HG03025 (cell line): ENCODE data around the gene ZBTB44.
"Not testable (repeated sequence)": the region's sequence is repeated elsewhere in the genome, so short reads cannot be mapped to it uniquely, and the experiment has no call there.

Experiments
- ATAC-seq: cut with Tn5 transposase; IDR thresholded peaks from one replicate; pipeline ENCODE4 v1.9.1; 2021; ENCODE audit warnings: mild to moderate bottlenecking, moderate library complexity; ENCODE audit not compliant: unreplicated experiment, low FRiP score

ZBTB44 gene

GRCh38 chr11:130313383-130314183, 1.1 kb downstream of the ZBTB44 start:
- ATAC-seq = no peak

GRCh38 chr11:130312046-130312445, 2.7 kb downstream of the ZBTB44 start:
- no peak for ATAC-seq

GRCh38 chr11:130310622-130311021, 4.1 kb downstream of the ZBTB44 start:
- ATAC-seq = no peak

GRCh38 chr11:130308886-130309285, 5.8 kb downstream of the ZBTB44 start:
- no peak for ATAC-seq

- no peak for ATAC-seq
Measured at GRCh38 chr11:130308059-130308458, 6.7 kb downstream of the ZBTB44 start.

- no peak for ATAC-seq
Measured at GRCh38 chr11:130304651-130305050, 10.1 kb downstream of the ZBTB44 start.

GRCh38 chr11:130301002-130301401, 13.7 kb downstream of the ZBTB44 start:
- no peak for ATAC-seq

GRCh38 chr11:130300567-130300966, 14.2 kb downstream of the ZBTB44 start:
- no peak for ATAC-seq

GRCh38 chr11:130299978-130300377, 14.7 kb downstream of the ZBTB44 start:
- no peak for ATAC-seq

GRCh38 chr11:130295657-130296056, 19.1 kb downstream of the ZBTB44 start:
- no peak for ATAC-seq

- no peak for ATAC-seq
Measured at GRCh38 chr11:130282111-130282510, 32.6 kb downstream of the ZBTB44 start.

GRCh38 chr11:130281341-130281740, 33.4 kb downstream of the ZBTB44 start:
- ATAC-seq = not testable (repeated sequence)

- ATAC-seq = no peak
Measured at GRCh38 chr11:130279989-130280388, 34.7 kb downstream of the ZBTB44 start.

GRCh38 chr11:130278745-130279144, 36.0 kb downstream of the ZBTB44 start:
- no peak for ATAC-seq

- no peak for ATAC-seq
Measured at GRCh38 chr11:130278151-130278550, 36.6 kb downstream of the ZBTB44 start.

- no peak for ATAC-seq
Measured at GRCh38 chr11:130272336-130272735, 42.4 kb downstream of the ZBTB44 start.

- ATAC-seq = no peak
Measured at GRCh38 chr11:130269326-130269943, 45.3 kb downstream of the ZBTB44 start.

GRCh38 chr11:130263351-130263750, 51.4 kb downstream of the ZBTB44 start:
- ATAC-seq = no peak

- ATAC-seq = no peak
Measured at GRCh38 chr11:130262424-130262823, 52.3 kb downstream of the ZBTB44 start.

GRCh38 chr11:130261571-130261970, 53.1 kb downstream of the ZBTB44 start:
- no peak for ATAC-seq

GRCh38 chr11:130260742-130261141, 54.0 kb downstream of the ZBTB44 start:
- no peak for ATAC-seq

GRCh38 chr11:130260080-130260627, 54.6 kb downstream of the ZBTB44 start:
- no peak for ATAC-seq
